ENCODE data around the gene DIPK1B.

DIPK1B gene

DNA sequence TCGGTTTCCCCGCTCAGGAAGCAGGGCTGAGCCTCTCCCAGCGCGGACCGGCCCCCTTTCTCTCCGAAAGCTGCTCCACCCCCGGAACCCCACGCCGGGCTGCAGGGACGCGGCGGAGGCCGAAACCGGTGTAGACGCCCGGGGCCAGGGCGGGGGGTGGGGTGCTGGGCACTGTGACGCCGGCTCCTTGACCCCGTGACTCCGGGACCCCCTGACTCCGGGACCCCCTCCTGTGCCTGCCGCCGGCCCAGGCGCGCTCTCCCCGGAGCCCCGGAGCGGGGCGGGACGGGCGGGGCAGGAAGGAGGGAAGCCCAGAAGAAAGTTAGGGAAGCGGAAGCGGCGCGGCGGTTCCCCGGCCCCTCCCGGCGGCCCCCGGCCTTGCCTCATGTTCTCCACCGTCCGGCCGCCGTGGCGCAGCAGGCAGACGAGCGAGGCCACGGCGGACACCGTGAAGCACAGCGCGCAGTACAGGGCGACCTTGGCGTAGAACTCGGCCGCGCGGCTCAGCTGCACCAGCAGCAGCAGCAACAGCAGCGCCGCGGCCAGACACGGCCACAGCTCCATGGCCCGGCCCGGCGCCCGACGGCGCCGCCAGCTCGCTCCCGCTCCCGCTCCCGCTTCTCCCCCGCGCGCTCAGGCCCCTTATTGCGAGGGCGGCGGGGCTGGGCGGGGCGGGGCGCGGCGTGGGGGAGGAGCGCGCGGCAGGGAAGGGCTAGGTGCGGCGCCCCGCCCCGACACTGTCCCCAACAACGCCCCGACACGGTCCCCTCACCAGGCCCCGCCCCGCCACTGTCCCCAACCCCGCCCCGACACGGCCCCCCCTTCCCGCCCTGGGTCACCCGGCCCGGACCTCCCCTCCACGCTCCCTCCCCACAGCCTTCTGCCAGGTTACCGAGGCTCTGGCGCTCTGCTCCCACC, 25.3 kb upstream of the DIPK1B start, which contains the start of gene AGPAT2:
Gene AGPAT2, minus strand, starts transcription at position 664 of the 918 bp plus-strand sequence. Its CDS starts 100 bp downstream, at position 564.
- no peak for DNase-seq (ENCODE audit: low read depth, low spot score)

- DNase-seq (ENCODE audit: low read depth, low spot score): no peak
Observed at GRCh38 chr9:136687721-136688223, 24.6 kb upstream of the DIPK1B start.

GRCh38 chr9:136688274-136689107, 23.9 kb upstream of the DIPK1B start:
- no peak for DNase-seq (ENCODE audit: low read depth, low spot score)

- no peak for DNase-seq (ENCODE audit: low read depth, low spot score)
Observed at GRCh38 chr9:136689108-136689460, 23.3 kb upstream of the DIPK1B start.

GRCh38 chr9:136690104-136690805, 22.1 kb upstream of the DIPK1B start:
- DNase-seq (ENCODE audit: low read depth, low spot score): no peak

DNA sequence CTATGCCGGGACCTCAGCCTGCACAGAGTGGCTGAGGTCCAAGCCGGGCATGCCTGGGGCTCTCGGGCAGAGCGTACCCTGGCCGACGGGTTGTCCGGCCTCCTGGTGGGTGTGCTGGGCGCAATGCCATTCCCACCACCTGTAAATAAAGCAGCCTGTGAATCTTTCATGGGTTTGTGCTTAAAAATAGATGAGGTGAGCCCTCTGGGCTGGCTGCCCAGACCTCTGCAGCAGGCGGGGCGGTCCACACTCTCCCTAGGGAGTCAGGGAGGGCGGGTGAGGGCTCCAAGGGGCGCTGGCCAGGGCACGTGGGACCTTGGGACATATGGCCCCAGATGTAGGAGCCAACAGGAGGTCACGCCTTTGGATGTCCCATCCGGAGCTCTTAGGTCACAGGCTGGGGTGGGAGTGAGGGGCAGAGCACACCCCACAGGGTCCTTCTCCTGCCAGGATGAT, 21.5 kb upstream of the DIPK1B start:
- DNase-seq (ENCODE audit: low read depth, low spot score): no peak

- no peak for DNase-seq (ENCODE audit: low read depth, low spot score)
Observed at GRCh38 chr9:136691316-136692184, 20.8 kb upstream of the DIPK1B start.

DNA sequence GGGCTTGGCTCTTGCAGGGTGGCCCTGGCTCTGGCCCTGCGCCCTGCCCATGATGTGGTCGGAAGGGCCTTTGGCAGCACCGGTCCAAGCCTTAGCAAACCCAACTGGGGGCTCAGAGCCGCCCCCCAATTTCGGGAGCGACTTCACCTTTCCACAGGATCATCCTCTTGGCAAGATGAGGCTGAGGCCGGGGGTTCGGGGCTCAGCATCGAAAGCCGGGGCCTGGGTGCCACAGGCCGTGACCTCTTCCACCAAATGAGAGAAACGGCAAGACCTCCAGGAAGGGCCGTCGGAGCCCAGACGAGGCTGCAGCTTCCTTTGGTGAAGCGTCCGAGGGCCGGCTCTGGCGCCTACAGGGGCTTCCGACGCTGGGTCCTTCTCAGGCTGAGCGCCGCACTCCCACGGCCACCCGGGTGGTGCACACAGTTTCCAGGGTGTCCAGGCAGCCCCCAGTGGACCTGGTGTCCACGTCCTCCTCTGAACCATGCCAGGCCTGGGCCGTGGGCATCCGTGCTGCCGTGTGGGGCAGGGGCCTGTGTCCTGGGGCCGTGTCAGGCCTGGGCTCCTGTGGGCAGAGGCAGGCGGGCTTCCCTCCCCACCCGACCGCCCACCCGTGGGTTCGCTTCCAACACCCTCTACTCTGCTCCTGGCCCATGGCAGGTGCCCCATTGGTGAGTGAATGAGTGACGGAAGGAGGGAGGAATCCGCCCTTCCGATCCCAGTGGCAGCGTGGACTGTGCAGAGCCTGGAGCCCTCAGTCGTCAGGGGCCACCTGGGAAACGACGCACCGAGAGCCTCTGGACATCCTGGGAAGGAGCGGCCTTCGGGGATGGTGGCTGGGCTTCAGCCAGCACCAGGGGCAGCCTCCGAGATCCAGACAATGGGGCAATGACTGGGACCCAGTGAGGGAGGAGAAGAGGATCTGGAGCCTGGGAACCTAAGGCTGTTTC, 19.9 kb upstream of the DIPK1B start:
- no peak for DNase-seq (ENCODE audit: low read depth, low spot score)

- no peak for DNase-seq (ENCODE audit: low read depth, low spot score)
Observed at GRCh38 chr9:136693135-136693489, 19.3 kb upstream of the DIPK1B start.

DNA sequence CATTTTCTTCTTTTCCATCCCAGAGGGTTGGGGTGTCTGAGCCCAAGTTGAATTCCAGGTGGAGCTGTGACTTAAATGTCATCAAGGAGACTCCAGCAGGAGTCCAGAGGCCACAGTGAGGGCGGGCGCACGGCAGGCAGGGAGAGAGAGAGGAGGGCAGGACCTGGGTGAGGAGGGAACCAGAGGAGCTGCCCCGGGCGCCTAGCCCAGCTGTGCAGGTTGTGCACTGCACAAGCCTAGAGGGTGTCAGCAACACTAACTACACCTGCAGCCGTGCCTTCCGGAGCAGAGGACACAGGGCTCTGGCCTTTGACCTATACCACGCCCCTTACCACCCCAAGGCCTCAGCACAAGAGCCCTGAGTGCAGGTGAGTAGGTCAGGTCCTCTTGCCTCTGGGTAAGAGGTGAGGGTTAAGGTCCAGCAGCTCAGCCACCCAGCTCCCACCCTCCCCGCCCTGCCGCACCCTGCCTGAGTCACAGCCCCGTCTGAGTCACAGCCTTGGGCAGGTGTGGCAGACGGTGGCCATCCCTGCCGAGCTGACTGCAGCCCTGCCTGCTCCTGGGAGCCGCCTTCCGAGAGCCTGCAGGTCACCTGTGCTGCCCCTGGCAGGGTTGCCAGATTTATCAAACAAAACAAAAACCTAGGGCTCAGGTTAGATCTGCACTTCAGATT, 18.7 kb upstream of the DIPK1B start:
- no peak for DNase-seq (ENCODE audit: low read depth, low spot score)

GRCh38 chr9:136694163-136694871, 18.1 kb upstream of the DIPK1B start:
- DNase-seq (ENCODE audit: low read depth, low spot score): no peak

- DNase-seq (ENCODE audit: low read depth, low spot score): no peak
Observed at GRCh38 chr9:136694872-136695247, 17.5 kb upstream of the DIPK1B start.

DNA sequence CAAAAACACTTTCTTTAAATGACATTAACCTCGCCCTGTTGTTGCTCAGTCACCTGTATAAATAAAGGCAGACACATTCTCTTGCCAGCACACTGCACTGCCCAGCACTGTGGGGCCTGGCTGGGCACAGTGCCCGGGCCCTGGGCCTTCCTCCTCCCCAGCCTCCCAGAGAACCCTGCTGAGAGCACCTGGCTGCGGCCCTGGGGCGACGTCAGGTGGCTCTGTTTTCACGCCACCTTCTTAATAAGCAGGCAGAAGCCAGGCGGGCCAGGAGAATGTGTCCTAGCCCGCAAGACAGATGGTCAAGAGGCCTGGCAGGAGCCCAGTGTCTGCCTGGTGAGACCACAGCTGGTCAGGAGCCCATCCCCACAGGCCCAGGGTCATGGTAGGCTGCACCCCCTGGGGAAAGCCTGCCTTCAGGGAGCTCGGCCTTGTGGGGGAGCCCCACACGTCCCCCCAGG, 16.9 kb upstream of the DIPK1B start:
- DNase-seq (ENCODE audit: low read depth, low spot score): peak; percentile 34

DNA sequence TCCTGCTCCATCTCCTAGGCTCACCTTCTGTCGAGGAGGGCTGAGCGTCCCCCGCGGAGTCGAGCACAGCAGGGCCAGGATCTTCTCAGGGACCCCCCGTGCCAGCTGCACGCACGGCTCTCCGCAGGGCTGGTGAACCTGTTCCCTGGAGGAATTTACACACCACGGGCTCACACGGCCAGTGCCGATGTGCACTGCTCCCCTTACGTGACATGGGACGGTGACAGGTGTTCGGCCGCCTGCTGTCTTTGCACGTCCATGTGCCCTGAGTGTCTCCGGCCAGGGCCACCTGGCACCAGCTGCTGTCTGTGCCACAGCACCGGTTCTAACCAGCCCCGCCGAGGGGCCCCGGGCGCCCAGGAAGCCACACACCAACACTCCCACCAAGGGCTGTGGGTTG, 16.4 kb upstream of the DIPK1B start:
- DNase-seq (ENCODE audit: low read depth, low spot score): no peak

GRCh38 chr9:136696502-136696901, 15.9 kb upstream of the DIPK1B start:
- DNase-seq (ENCODE audit: low read depth, low spot score): no peak

- no peak for DNase-seq (ENCODE audit: low read depth, low spot score)
Observed at GRCh38 chr9:136697146-136697820, 15.1 kb upstream of the DIPK1B start.

DNA sequence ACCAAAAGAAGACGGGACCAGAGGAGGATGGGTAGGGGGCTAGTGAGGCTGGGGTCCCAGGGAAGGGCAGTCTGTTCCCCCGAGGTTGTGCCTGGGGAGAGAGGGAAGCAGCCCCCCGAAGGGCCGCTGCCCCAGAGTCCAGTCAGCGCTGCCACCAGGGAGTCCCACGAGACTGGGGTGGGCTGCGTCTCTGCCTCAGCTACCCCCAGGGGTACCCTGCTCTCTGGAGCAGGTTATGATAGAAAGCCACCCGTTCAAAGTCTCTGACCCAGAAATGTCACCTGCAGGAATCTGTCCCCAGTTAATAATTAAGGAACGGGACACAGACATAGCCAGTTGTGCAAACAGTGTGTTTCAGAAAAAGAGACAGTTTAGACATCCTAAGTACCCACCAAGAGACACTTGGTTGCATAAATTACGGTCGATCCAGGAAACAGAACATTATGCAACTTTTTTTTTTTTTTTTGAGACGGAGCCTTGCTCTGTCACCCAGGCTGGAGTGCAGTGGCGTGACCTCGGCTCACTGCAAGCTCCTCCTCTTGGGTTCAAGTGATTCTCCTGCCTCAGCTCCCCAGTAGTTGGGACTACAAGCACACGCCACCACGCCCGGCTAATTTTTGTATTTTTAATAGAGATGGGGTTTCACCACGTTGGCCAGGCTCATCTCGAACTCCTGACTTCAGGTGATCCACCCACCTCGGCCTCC, 14.4 kb upstream of the DIPK1B start:
- DNase-seq (ENCODE audit: low read depth, low spot score): no peak

Data from brain pericyte (primary cell).